OCI-LY7 (cell line): ENCODE results near the gene MTA3.
"Not testable (repeated sequence)": the region's sequence is repeated elsewhere in the genome, so short reads cannot be mapped to it uniquely, and the experiment has no call there.

Source experiments
- CTCF ChIP-seq: fragments of 200-600 bp; sonication (generic); conservative IDR thresholded peaks from 2 replicates; pipeline ENCODE4 v1.5.1; 2014; ENCODE audit warnings: mild to moderate bottlenecking, antibody characterized with exemption, low read length, moderate library complexity, mixed read lengths
- EZH2phosphoT487 ChIP-seq: fragments of 200-600 bp; sonication (generic); IDR thresholded peaks from 2 replicates; pipeline ENCODE4 v1.6.1; 2018; ENCODE audit warnings: low read depth, borderline replicate concordance, mild to moderate bottlenecking, mixed run types, antibody characterized with exemption, low read length, moderate library complexity, mixed read lengths

- TF ChIP-seq CTCF, EZH2phosphoT487: not testable (repeated sequence)
These were observed 8.3 kb upstream of the MTA3 start for GRCh38 chr2:42560133-42560532.
